Kidney (tissue), 14 donors: ENCODE data around the gene SYT1. TPM values are rescaled to one million over a fixed set of nuclear protein-coding genes. Genes with fewer than 3 reads are reported as not detected.

ENCODE experiments used
- DNase-seq, 5 donors: peaks; one replicate each; pipeline ENCODE4 v3.0.0-alpha.2; 2013 to 2020
- FAIRE-seq: peaks from 2 replicates; lab custom pipeline; 2012; peaks lifted over from hg19 to GRCh38; lab: Jason Lieb, UNC
- H3K27ac ChIP-seq, 2 donors: one replicate each; pipeline ENCODE4 v1.7.0; 2013; ENCODE audit warnings: low read depth in 2 of 2, low read length in 2 of 2, inconsistent platforms in 1 of 2
- H3K27me3 ChIP-seq: one replicate; pipeline ENCODE4 v1.7.1; 2013; ENCODE audit warnings: low read length, inconsistent platforms; ENCODE audit not compliant: control insufficient read depth, insufficient read depth
- H3K36me3 ChIP-seq, 3 donors: one replicate each; pipeline versions ENCODE4 v1.7.0 to v1.7.1; 2013; ENCODE audit warnings: low read length in 3 of 3, control low read depth in 1 of 3, inconsistent platforms in 1 of 3; ENCODE audit not compliant: insufficient read depth in 3 of 3, control insufficient read depth in 2 of 3
- H3K4me1 ChIP-seq, 3 donors: one replicate each; pipeline versions ENCODE4 v1.7.0 to v1.7.1; 2013; ENCODE audit warnings: low read length in 3 of 3, inconsistent platforms in 1 of 3, low read depth in 1 of 3; ENCODE audit not compliant: control insufficient read depth in 2 of 3, insufficient read depth in 2 of 3
- H3K4me3 ChIP-seq, 3 donors: one replicate each; pipeline versions ENCODE4 v1.7.0 to v1.8.1; 2013; ENCODE audit warnings: low read length in 3 of 3, control low read depth in 1 of 3, inconsistent platforms in 1 of 3
- H3K9ac ChIP-seq, 3 donors: one replicate each; pipeline versions ENCODE4 v1.7.0 to v1.7.1; 2013; ENCODE audit warnings: low read length in 3 of 3, control low read depth in 1 of 3, inconsistent platforms in 1 of 3
- H3K9me3 ChIP-seq, 3 donors: one replicate each; pipeline versions ENCODE4 v1.7.0 to v1.7.1; 2013; ENCODE audit warnings: low read length in 3 of 3, control low read depth in 1 of 3, inconsistent platforms in 1 of 3; ENCODE audit not compliant: control insufficient read depth in 2 of 3, insufficient read depth in 1 of 3
- CTCF ChIP-seq: IDR thresholded peaks from 3 replicates; pipeline ENCODE4 v1.5.1; 2012; ENCODE audit warnings: mild to moderate bottlenecking, moderate library complexity, borderline replicate concordance; ENCODE audit not compliant: insufficient read depth; ENCODE audit errors: extremely low read depth
- intact Hi-C: fragments of 100-400 bp; cut with DNase I; formaldehyde crosslinking; loops from one replicate; pipeline ENCODE4 v1.11.1; 2022
- polyA plus RNA-seq: library from polyadenylated mRNA; stranded (reverse); fragments of 350-450 nt; fragmentation: Illumina TruSeq; extraction: RNeasy Lipid Tissue Mini Kit (QIAGEN cat#74804); gene quantifications from one replicate; pipeline ENCODE4 v1.2.3, GENCODE V29; 2014; ENCODE audit warnings: low read depth, low replicate concordance; ENCODE audit not compliant: insufficient read depth
- total RNA-seq: library from RNA; stranded (reverse); fragmentation: NEBNext Ultra II Directional; extraction: Animal tissue kit (Norgen Biotek cat#: 25700); gene quantifications from one replicate; pipeline ENCODE4 v1.2.1, GENCODE V29; 2021
- donor health status: control.
- donor health status: control.
- donor health status: control.
- donor health status: control.
- donor health status: control.
- donor health status: DM: yes; HTN: yes; CAD: no.
- donor health status: Normal renal cell carcinoma (clear cell type).

SYT1 gene
- total and polyA plus RNA-seq, 2 donors from 2014 or later, result 0.69 to 1.2 TPM

GRCh38 chr12:79455286-79455685 is 590.7 kb downstream of the SYT1 start:
- Histone ChIP-seq H3K36me3 (no peaks in the 10 kb centered on the region), H3K27ac (no peak overlapping the region), H3K4me1 (peaks cover 0 to 5% (median 5%) of the 10 kb centered on the region in 3 donors), H3K4me3 (no peak overlapping the region), H3K9ac (no peak overlapping the region), H3K27me3 (no peaks in the 10 kb centered on the region), H3K9me3 (no peaks in the 10 kb centered on the region)
- DNase-seq, result no peak
- intact Hi-C loops, result no loop called here
- no peak for TF ChIP-seq CTCF
- FAIRE-seq, result no peak

- Histone ChIP-seq H3K36me3 (no peaks in the 10 kb centered on the region), H3K9me3 (no peaks in the 10 kb centered on the region), H3K9ac (no peak overlapping the region), H3K27me3 (no peaks in the 10 kb centered on the region), H3K4me3 (no peak overlapping the region), H3K27ac (no peak overlapping the region), H3K4me1 (no peaks in the 10 kb centered on the region)
- DNase-seq, result peak in 1 of 5 donors; percentile 3
- FAIRE-seq, result no peak
- TF ChIP-seq CTCF, result no peak
- intact Hi-C loops, result no loop called here
Observed at GRCh38 chr12:79482323-79482722, 617.7 kb downstream of the SYT1 start.

- DNase-seq, result no peak
- Histone ChIP-seq H3K4me3 (no peak overlapping the region), H3K36me3 (no peaks in the 10 kb centered on the region), H3K27me3 (no peaks in the 10 kb centered on the region), H3K4me1 (no peaks in the 10 kb centered on the region), H3K27ac (no peak overlapping the region), H3K9ac (no peak overlapping the region), H3K9me3 (no peaks in the 10 kb centered on the region)
- no peak for FAIRE-seq
- TF ChIP-seq CTCF, result no peak
- intact Hi-C loops, result no loop called here
Observed at GRCh38 chr12:79482921-79483320, 618.3 kb downstream of the SYT1 start.

GRCh38 chr12:79486154-79486553 is 621.6 kb downstream of the SYT1 start:
- H3K9ac ChIP-seq, result no peak overlapping the region
- intact Hi-C loops, result no loop called here

More at GRCh38 chr12:79486154-79486553, 621.6 kb downstream of the SYT1 start:
- no peak for FAIRE-seq
- no peaks in the 10 kb centered on the region for H3K36me3 ChIP-seq
- no peak for TF ChIP-seq CTCF
- no peak overlapping the region for H3K27ac ChIP-seq
- no peak overlapping the region for H3K4me3 ChIP-seq
- H3K4me1 ChIP-seq, result no peaks in the 10 kb centered on the region
- no peaks in the 10 kb centered on the region for H3K27me3 ChIP-seq
- no peaks in the 10 kb centered on the region for H3K9me3 ChIP-seq
- peak in 1 of 5 donors; percentile 9 for DNase-seq
